Body of pancreas (tissue), 4 donors: ENCODE data around the gene ANKS1B.

Source experiments
- POLR2A ChIP-seq, 3 donors: fragments of 450-650 bp; IDR thresholded peaks; one replicate each; pipeline ENCODE4 v1.6.1; 2016; ENCODE audit warnings: antibody characterized with exemption in 3 of 3, mild to moderate bottlenecking in 2 of 3
- TF ChIP-seq, protein P1 (sequence below), 7 experiments: fragments of 450-650 bp in 4 of 7; fragments of 200-600 bp in 3 of 7; sonication (generic) in 3 of 7; IDR thresholded peaks; one replicate each; pipeline ENCODE4 v1.5.1; 2016 to 2019; ENCODE audit warnings: antibody characterized with exemption in 7 of 7

DNA sequence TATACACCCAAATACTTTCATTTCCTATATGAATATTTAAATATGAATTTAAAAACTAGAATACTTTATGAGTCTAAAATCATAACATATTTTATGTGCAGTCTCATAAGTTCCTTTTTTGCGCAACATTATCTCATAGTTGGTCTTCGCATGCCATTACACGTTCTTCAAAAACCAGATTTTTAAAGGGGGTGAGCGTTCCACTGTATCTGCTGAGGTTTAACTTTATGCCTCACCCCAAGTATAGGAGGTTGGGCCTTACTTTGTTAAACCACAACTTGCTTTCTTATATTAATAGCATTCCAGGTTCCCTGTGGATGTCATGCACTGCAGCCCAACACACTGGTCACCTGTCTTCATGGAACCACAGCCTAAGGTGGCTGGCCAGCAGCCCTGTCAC, 1221.1 kb downstream of the ANKS1B start:
- TF ChIP-seq, protein P1, sequence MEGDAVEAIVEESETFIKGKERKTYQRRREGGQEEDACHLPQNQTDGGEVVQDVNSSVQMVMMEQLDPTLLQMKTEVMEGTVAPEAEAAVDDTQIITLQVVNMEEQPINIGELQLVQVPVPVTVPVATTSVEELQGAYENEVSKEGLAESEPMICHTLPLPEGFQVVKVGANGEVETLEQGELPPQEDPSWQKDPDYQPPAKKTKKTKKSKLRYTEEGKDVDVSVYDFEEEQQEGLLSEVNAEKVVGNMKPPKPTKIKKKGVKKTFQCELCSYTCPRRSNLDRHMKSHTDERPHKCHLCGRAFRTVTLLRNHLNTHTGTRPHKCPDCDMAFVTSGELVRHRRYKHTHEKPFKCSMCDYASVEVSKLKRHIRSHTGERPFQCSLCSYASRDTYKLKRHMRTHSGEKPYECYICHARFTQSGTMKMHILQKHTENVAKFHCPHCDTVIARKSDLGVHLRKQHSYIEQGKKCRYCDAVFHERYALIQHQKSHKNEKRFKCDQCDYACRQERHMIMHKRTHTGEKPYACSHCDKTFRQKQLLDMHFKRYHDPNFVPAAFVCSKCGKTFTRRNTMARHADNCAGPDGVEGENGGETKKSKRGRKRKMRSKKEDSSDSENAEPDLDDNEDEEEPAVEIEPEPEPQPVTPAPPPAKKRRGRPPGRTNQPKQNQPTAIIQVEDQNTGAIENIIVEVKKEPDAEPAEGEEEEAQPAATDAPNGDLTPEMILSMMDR (IDR thresholded peaks at IDR 0.05) = no peak
- no peak for TF ChIP-seq POLR2A (IDR thresholded peaks at IDR 0.05)
